Muscle of arm (tissue), 12 donors: ENCODE data around the gene RIMBP3C. TPM values are rescaled to one million over a fixed set of nuclear protein-coding genes. Genes with fewer than 3 reads are reported as not detected.
"Not testable (repeated sequence)": the region's sequence is repeated elsewhere in the genome, so short reads cannot be mapped to it uniquely, and the experiment has no call there.

ENCODE experiments used
- DNase-seq: peaks from one replicate; pipeline ENCODE4 v3.0.0-alpha.2; 2013
- polyA plus RNA-seq, 12 donors: library from polyadenylated mRNA; unstranded; fragments of 120-200 nt; gene quantifications; one replicate each; pipeline ENCODE4 v1.2.1, GENCODE V29; 2013; ENCODE audit not compliant: insufficient read length in 12 of 12

The RIMBP3C gene
- polyA plus RNA-seq, 12 donors: 0.10 to 0.84 (median 0.32) TPM; not detected in 2

GRCh38 chr22:21531525-21531924, 19.7 kb downstream of the RIMBP3C start:
- DNase-seq: not testable (repeated sequence)

GRCh38 chr22:21526705-21527500, 24.4 kb downstream of the RIMBP3C start:
- not testable (repeated sequence) for DNase-seq

GRCh38 chr22:21516970-21517764, 34.1 kb downstream of the RIMBP3C start:
- DNase-seq: not testable (repeated sequence)

- DNase-seq: not testable (repeated sequence)
Measured at GRCh38 chr22:21516522-21516921, 34.7 kb downstream of the RIMBP3C start.

GRCh38 chr22:21515234-21515633, 36.0 kb downstream of the RIMBP3C start:
- DNase-seq: not testable (repeated sequence)

- DNase-seq: not testable (repeated sequence)
Measured at GRCh38 chr22:21514117-21514516, 37.1 kb downstream of the RIMBP3C start.

GRCh38 chr22:21512022-21512421, 39.2 kb downstream of the RIMBP3C start:
- not testable (repeated sequence) for DNase-seq

GRCh38 chr22:21510397-21510796, 40.9 kb downstream of the RIMBP3C start:
- not testable (repeated sequence) for DNase-seq

GRCh38 chr22:21499623-21500506, 51.4 kb downstream of the RIMBP3C start:
- not testable (repeated sequence) for DNase-seq

GRCh38 chr22:21498489-21498888, 52.8 kb downstream of the RIMBP3C start:
- DNase-seq: not testable (repeated sequence)

GRCh38 chr22:21497984-21498383, 53.3 kb downstream of the RIMBP3C start:
- DNase-seq: not testable (repeated sequence)

Other genes starting within 250 kb of the RIMBP3C start
- gene RIMBP3B, start 167.7 kb downstream of the RIMBP3C start, polyA plus RNA-seq: under 1 TPM in 3 of 12 donors, not detected in 9; 0.05 to 0.13 (median 0.10) TPM
- 10 to 100 TPM in 2 of 12 donors, 1 to 10 TPM in 9, not detected in 1; 3.2 to 11.3 (median 4.8) TPM for gene HIC2, start 134.1 kb downstream of the RIMBP3C start, polyA plus RNA-seq
- gene TMEM191C, start 84.1 kb downstream of the RIMBP3C start, polyA plus RNA-seq: 1 to 10 TPM in 2 of 12 donors, under 1 TPM in 8, not detected in 2; 0.27 to 2.5 (median 0.49) TPM
- 10 to 100 TPM in 11 of 12 donors, not detected in 1; 36.3 to 47.9 (median 42.0) TPM for gene UBE2L3, start 16.3 kb upstream of the RIMBP3C start, polyA plus RNA-seq
- gene YDJC, start 78.6 kb upstream of the RIMBP3C start, polyA plus RNA-seq: 1 to 10 TPM in 10 of 12 donors, not detected in 2; 2.8 to 7.8 (median 3.4) TPM
- under 1 TPM in 10 of 12 donors, not detected in 2; 0.12 to 0.94 (median 0.45) TPM for gene CCDC116, start 81.3 kb upstream of the RIMBP3C start, polyA plus RNA-seq
- gene SDF2L1, start 90.8 kb upstream of the RIMBP3C start, polyA plus RNA-seq: 10 to 100 TPM in 1 of 12 donors, 1 to 10 TPM in 10, not detected in 1; 4.1 to 15.9 (median 7.2) TPM
- gene PPIL2, start 114.6 kb upstream of the RIMBP3C start, polyA plus RNA-seq: 10 to 100 TPM in 11 of 12 donors, not detected in 1; 25.5 to 43.5 (median 28.5) TPM
- 10 to 100 TPM in 10 of 12 donors, not detected in 2; 12.1 to 25.4 (median 20.0) TPM for gene YPEL1, start 184.3 kb upstream of the RIMBP3C start, polyA plus RNA-seq